Endothelial cell of umbilical vein (primary cell): ENCODE results near the gene TFAP2A. TPM values are rescaled to one million over a fixed set of nuclear protein-coding genes. Genes with fewer than 3 reads are reported as not detected.

Experiments used
- BruUV-seq: library from RNA; stranded (reverse); fragments of 400-500 nt; replicated peaks from 2 replicates; lab custom pipeline; 2021; lab: Mats Ljungman, UMichigan
- CTCF ChIA-PET: fragments of 300-600, 350-600 bp; sonication (Branson Sonifier 250); formaldehyde crosslinking; loops from one replicate; lab custom pipeline; 2021; ENCODE audit warnings: antibody characterized with exemption, inconsistent platforms; lab: Charles Lee
- POLR2A ChIA-PET: fragments of 300-600, 350-600 bp; sonication (Branson Sonifier 250); formaldehyde crosslinking; loops from one replicate; lab custom pipeline; 2021; ENCODE audit warnings: antibody characterized with exemption, inconsistent platforms; lab: Charles Lee
- DNase-seq: peaks from one replicate; pipeline ENCODE4 v3.0.0-alpha.2; 2011; ENCODE audit warnings: low read depth, low spot score
- FAIRE-seq: peaks from 2 replicates; lab custom pipeline; 2011; peaks lifted over from hg19 to GRCh38; lab: Jason Lieb, UNC
- H2AFZ ChIP-seq: 2 replicates; pipeline ENCODE4 v1.6.0; 2012; ENCODE audit warnings: low read depth, low read length, control low read depth, inconsistent platforms
- H3K27ac ChIP-seq: 2 replicates; pipeline ENCODE4 v1.5.1; 2011; ENCODE audit warnings: low read depth, mild to moderate bottlenecking, control low read depth, low read length, moderate library complexity; ENCODE audit not compliant: insufficient read depth
- H3K27me3 ChIP-seq, 2 experiments: 2 replicates each; pipeline versions ENCODE4 v1.6.0 to v1.6.1; 2011; ENCODE audit warnings: low read length in 2 of 2, mixed read lengths in 1 of 2; ENCODE audit not compliant: control insufficient read depth in 2 of 2, insufficient read depth in 2 of 2
- H3K36me3 ChIP-seq, 2 experiments: 2 replicates in 1 of 2; 3 replicates in 1 of 2; pipeline ENCODE4 v1.5.1; 2011; ENCODE audit warnings: low read length in 2 of 2, mild to moderate bottlenecking in 1 of 2, moderate library complexity in 1 of 2; ENCODE audit not compliant: control insufficient read depth in 2 of 2, insufficient read depth in 2 of 2; ENCODE audit errors: extremely low read depth in 1 of 2
- H3K4me1 ChIP-seq: 3 replicates; pipeline ENCODE4 v1.5.1; 2011; ENCODE audit warnings: mild to moderate bottlenecking, low read length; ENCODE audit not compliant: control insufficient read depth, insufficient read depth; ENCODE audit errors: extremely low read depth
- H3K4me2 ChIP-seq: 2 replicates; pipeline ENCODE4 v1.6.1; 2011; ENCODE audit warnings: low read length, control low read depth, mixed read lengths; ENCODE audit not compliant: insufficient read depth
- H3K4me3 ChIP-seq, 3 experiments: fragments of 200-600 bp in 1 of 3; sonication (generic), shearing (Covaris generic) in 1 of 3; replicated peaks in 1 of 3; 2 replicates each; pipeline ENCODE4 v1.5.1; 2011 to 2016; ENCODE audit warnings: control low read depth in 3 of 3, low read length in 3 of 3, mild to moderate bottlenecking in 2 of 3, inconsistent platforms in 1 of 3, low read depth in 1 of 3, moderate library complexity in 1 of 3; ENCODE audit not compliant: insufficient read depth in 1 of 3
- H3K79me2 ChIP-seq: 2 replicates; pipeline ENCODE4 v1.6.0; 2012; ENCODE audit warnings: low read length, inconsistent platforms; ENCODE audit not compliant: control insufficient read depth, insufficient read depth
- H3K9ac ChIP-seq: replicated peaks from 2 replicates; pipeline ENCODE3; 2011; ENCODE audit warnings: low read length, control low read depth; ENCODE audit not compliant: insufficient read depth; ENCODE audit errors: extremely low read depth
- H3K9me1 ChIP-seq: replicated peaks from 3 replicates; pipeline ENCODE4 v1.6.0; 2011; ENCODE audit warnings: mild to moderate bottlenecking, low read length; ENCODE audit not compliant: control insufficient read depth, insufficient read depth; ENCODE audit errors: extremely low read depth
- H3K9me3 ChIP-seq: replicated peaks from 2 replicates; pipeline ENCODE4 v1.5.1; 2012; ENCODE audit warnings: low read length, inconsistent platforms; ENCODE audit not compliant: control insufficient read depth, insufficient read depth
- H4K20me1 ChIP-seq: replicated peaks from 2 replicates; pipeline ENCODE3; 2011; ENCODE audit warnings: mild to moderate bottlenecking, low read length; ENCODE audit not compliant: control insufficient read depth, insufficient read depth; ENCODE audit errors: extremely low read depth
- CTCF ChIP-seq, 2 donors: IDR thresholded peaks; 1 replicate in 1 of 2; 2 replicates in 1 of 2; pipeline ENCODE4 v1.5.1; 2011; ENCODE audit warnings: low read length in 2 of 2, mild to moderate bottlenecking in 2 of 2, moderate library complexity in 2 of 2, control low read depth in 1 of 2, inconsistent platforms in 1 of 2, low read depth in 1 of 2; ENCODE audit not compliant: insufficient read depth in 1 of 2; ENCODE audit errors: extremely low read depth in 1 of 2
- EZH2 ChIP-seq: IDR thresholded peaks from 2 replicates; pipeline ENCODE4 v1.6.1; 2012; ENCODE audit warnings: borderline replicate concordance, low read depth, mild to moderate bottlenecking, moderate library complexity, low read length, inconsistent platforms; ENCODE audit not compliant: severe bottlenecking
- FOS ChIP-seq: IDR thresholded peaks from 2 replicates; pipeline ENCODE4 v1.6.1; 2011; ENCODE audit warnings: mild to moderate bottlenecking, low read length, moderate library complexity, borderline replicate concordance; ENCODE audit not compliant: insufficient read depth
- GATA2 ChIP-seq: IDR thresholded peaks from 2 replicates; pipeline ENCODE4 v1.7.0; 2011; ENCODE audit warnings: low read depth, mild to moderate bottlenecking, moderate library complexity, mixed read lengths, low read length; ENCODE audit not compliant: insufficient read length, insufficient read depth
- JUN ChIP-seq: IDR thresholded peaks from 2 replicates; pipeline ENCODE4 v1.6.1; 2011; ENCODE audit warnings: borderline replicate concordance, low read depth; ENCODE audit not compliant: insufficient read length, insufficient read depth
- MAX ChIP-seq: IDR thresholded peaks from 2 replicates; pipeline ENCODE4 v1.6.1; 2011; ENCODE audit not compliant: insufficient read depth, insufficient read length
- MYC ChIP-seq: IDR thresholded peaks from one replicate; pipeline ENCODE4 v1.6.1; 2011; ENCODE audit warnings: mild to moderate bottlenecking, low read depth, low read length
- POLR2A ChIP-seq: IDR thresholded peaks from 2 replicates; pipeline ENCODE4 v1.6.1; 2012; ENCODE audit warnings: low read depth, mild to moderate bottlenecking, control low read depth, low read length
- POLR2AphosphoS5 ChIP-seq: IDR thresholded peaks from 2 replicates; pipeline ENCODE4 v1.6.1; 2012; ENCODE audit warnings: low read depth, mild to moderate bottlenecking, control low read depth, low read length, moderate library complexity; ENCODE audit not compliant: insufficient read depth
- dilution Hi-C: fragments of 300-500 bp; cut with MboI; formaldehyde crosslinking; loops from one replicate; pipeline ENCODE4 v1.15.0; 2019; ENCODE audit warnings: low sequenced_read_pairs; ENCODE audit not compliant: extremely low pct_ligation_motif_present
- intact Hi-C: fragments of 100-400 bp; cut with micrococcal nuclease; formaldehyde crosslinking; loops from one replicate; pipeline ENCODE4 v1.10.0; 2022
- polyA plus RNA-seq, 4 experiments: library from polyadenylated mRNA; depleted of rRNA in 3 of 4; stranded (reverse) in 3 of 4; unstranded in 1 of 4; fragments of >200 nt; gene quantifications; 2 replicates each; pipeline versions ENCODE4 v1.2.1 to v1.2.3, GENCODE V29; 2011 to 2012; ENCODE audit warnings: missing spikeins in 1 of 4
- total RNA-seq: library from RNA; stranded (reverse); gene quantifications from 2 replicates; pipeline ENCODE4 v1.2.3, GENCODE V29; 2021

Gene TFAP2A
- total and polyA plus RNA-seq, 2 donors (not counting 3 experiments of a cell fraction or from before 2014, with no cell fraction given), result 0.06 TPM; not detected in 1

DNA sequence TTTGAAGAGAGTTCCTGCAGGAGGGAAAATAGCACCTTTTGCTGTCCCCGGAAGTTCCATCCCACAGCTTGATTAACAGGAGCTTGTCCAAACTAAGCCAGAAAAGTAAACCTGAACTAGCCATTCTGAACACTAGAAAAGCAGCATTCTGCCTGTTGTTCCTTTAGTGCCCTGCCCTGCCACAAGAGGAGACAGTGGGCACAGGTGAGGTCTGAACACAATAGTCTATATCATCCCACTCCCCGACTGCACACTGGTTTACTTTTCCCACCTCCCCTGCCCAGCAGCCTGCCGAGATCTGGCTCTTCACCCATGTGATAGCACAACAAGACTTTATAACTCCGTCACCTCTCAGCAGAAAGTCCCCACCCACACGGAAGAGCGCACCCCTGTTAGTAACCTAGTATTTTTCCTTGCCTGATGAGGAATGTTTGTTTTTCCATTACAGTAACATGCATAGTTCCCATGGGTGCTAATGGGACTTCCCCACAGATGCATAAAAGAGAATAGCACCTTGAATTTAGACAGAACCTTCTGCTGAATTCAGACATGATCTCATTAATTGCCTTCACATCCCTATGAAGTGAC, 59.7 kb downstream of the TFAP2A start:
- POLR2A ChIA-PET, result no interaction called here
- BruUV-seq, result no TSS peak
- FAIRE-seq, result no peak

More for the DNA sequence above, 59.7 kb downstream of the TFAP2A start:
- Histone ChIP-seq H3K9ac (no peak overlapping the region), H2AFZ (no peak overlapping the region), H4K20me1 (no peaks in the 10 kb centered on the region), H3K79me2 (no peaks in the 10 kb centered on the region), H3K4me2 (no peak overlapping the region), H3K4me1 (no peaks in the 10 kb centered on the region), H3K27ac (no peak overlapping the region), H3K4me3 (no peak overlapping the region), H3K9me3 (no peaks in the 10 kb centered on the region), H3K9me1 (no peaks in the 10 kb centered on the region), H3K36me3 (no peaks in the 10 kb centered on the region), H3K27me3 (no peaks in the 10 kb centered on the region)
- DNase-seq, result no peak
- intact Hi-C loops (no loop called here), dilution Hi-C loops (no loop called here)
- TF ChIP-seq FOS (no peak), CTCF (IDR thresholded peaks at IDR 0.05; ENCODE audit: extremely low read depth in 1 of 2, insufficient read depth in 1 of 2, low read depth in 1 of 2, low read length in 2 of 2) (no peak), POLR2A (no peak), POLR2AphosphoS5 (no peak), MAX (no peak), EZH2 (no peak), MYC (no peak), JUN (no peak), GATA2 (no peak)
- CTCF ChIA-PET, result no interaction called here
